HG02884 (cell line): ENCODE results near the gene ARRB1.
"Not testable (repeated sequence)": the region's sequence is repeated elsewhere in the genome, so short reads cannot be mapped to it uniquely, and the experiment has no call there.

Experiments used
- ATAC-seq: cut with Tn5 transposase; IDR thresholded peaks from one replicate; pipeline ENCODE4 v1.9.1; 2021; ENCODE audit warnings: mild to moderate bottlenecking, moderate library complexity; ENCODE audit not compliant: unreplicated experiment

The ARRB1 gene

DNA sequence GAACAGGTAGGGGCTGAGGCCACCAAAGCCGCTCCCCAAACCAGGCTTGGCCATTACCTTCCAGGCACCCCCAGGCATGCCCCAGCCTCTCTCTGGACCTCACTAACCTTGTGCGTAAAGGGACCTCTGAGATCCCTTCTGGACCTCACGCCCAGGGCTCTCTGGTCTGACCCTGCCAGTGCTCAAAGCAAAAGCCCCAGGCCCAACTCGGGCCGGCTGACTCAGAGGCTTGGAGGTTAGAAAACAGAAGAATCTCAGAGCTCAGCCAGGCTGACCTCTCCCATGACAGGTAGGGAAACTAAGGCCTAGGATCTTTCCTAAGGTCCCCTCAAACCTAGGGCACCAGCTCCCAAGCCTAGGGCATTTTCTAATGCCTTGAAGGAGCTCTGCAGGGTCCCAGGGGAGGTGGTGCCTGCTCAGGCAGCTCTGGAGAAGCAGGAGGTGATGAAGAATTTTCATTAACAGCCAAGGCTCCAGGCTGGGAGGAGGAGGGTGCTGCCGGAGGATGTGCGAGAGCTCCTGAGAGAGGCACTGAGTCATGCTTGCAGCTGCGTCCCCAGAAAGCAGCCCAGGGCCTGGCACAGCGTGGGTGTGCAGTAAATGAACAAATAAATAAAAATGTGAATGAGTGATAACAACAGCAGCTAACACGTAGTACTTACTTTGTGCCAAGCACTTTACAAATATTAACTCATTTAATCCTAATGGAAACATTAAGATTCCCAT is 25.6 kb downstream of the ARRB1 start:
- no peak for ATAC-seq

DNA sequence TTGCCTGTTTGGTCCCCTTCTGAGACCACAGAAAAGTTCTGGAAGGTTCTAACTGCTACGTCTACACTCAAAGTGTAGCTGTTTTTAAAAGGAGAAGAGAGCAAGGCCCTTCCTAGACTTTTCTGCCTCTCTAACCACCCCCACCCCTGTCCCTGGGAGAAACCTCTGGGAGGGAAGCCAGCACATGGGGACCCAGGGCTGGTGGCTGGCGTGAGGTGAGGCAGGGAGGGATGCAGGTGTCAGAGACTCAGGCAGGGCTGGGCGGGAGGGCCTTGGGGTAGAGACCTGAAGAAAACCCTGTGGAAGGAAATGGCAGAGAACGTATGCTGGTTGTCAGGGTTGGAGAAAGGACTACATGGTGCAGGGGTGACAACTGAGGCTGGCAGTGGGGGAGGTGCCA is 26.7 kb downstream of the ARRB1 start:
- ATAC-seq, result no peak

DNA sequence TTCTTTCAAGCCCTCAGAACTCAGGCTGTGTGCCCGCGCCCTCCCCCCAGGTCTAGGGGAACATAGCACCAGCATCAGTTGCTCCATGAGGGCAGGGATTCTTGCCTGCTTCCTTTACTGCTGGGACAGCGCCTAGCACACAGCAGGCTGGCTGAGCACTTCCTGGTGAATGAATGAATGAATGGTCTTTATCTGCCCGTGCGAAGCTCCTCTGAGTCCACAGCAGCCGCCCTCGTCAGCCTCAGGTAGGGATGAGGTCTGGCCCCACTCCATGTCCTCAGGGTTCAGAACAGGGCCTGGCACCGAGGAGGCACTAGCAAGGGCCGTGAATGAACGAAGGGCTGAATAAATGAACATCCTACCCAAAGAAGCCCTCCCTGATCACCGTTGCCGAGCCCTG is 27.3 kb downstream of the ARRB1 start:
- ATAC-seq, result no peak

DNA sequence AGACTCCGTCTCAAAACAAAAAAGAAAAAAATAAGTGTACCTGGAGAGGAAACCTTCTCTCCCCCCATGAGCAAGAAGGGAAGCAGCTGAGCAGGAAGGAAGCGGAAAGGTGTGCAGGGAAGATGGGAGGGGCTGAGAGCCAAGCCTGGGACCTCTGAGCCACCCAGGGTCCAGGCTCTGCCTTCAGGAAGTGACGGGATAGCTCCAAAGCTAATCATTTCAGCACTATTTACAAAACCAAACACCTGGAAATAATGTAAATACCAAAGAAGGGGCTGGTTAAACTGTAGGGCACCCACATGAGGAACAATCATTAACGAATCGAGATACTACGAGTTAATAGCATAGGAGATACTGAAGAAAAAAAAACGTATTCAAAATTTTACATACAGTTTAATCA is 27.9 kb downstream of the ARRB1 start:
- ATAC-seq, result no peak

DNA sequence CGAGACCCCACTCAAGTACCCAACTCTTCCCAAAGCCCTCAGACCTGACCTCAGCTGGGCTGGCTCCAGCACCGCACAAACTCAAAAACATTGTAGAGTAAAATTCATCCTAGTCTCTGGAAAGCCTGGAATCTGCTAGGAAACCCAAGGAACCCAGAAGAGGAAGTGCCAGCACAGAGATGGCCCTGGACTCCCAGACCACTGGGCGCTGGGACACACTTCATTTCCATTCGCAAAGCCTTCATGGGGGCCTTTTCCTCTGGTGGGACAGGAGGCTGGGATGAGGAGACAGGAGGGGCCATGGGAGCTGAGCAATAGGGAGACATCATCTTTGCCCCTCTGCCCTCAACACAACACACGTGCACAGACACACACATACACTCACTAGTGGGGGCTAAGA is 30.8 kb downstream of the ARRB1 start:
- no peak for ATAC-seq

DNA sequence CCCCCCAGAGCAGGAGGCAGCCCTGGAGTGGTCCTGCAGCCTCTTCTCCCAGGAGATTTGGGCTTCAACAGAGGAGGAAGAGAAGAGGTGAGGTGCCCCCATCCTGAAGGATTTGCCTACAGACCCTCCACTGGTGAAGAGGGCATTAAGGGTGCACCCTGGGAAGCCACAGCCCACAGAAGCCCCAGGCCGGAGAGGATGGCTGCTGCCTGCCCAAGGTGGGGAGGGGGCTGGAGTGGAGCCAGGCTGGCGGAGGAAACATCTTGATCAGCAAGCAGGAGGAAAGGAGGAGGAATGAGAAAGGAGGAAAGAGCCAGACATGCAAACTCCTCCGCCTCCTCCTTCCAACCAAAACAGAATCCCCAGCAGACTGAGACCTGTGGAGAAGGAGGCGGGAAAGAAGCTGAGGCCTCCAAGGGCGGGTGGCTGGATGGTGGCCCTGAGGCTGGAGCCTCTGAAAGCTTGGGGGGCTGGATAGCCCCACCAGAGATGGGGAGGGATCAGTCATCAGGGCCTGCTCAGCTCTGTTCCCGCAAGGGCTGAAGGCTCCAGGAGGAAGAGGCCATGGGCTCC is 31.3 kb downstream of the ARRB1 start:
- no peak for ATAC-seq

DNA sequence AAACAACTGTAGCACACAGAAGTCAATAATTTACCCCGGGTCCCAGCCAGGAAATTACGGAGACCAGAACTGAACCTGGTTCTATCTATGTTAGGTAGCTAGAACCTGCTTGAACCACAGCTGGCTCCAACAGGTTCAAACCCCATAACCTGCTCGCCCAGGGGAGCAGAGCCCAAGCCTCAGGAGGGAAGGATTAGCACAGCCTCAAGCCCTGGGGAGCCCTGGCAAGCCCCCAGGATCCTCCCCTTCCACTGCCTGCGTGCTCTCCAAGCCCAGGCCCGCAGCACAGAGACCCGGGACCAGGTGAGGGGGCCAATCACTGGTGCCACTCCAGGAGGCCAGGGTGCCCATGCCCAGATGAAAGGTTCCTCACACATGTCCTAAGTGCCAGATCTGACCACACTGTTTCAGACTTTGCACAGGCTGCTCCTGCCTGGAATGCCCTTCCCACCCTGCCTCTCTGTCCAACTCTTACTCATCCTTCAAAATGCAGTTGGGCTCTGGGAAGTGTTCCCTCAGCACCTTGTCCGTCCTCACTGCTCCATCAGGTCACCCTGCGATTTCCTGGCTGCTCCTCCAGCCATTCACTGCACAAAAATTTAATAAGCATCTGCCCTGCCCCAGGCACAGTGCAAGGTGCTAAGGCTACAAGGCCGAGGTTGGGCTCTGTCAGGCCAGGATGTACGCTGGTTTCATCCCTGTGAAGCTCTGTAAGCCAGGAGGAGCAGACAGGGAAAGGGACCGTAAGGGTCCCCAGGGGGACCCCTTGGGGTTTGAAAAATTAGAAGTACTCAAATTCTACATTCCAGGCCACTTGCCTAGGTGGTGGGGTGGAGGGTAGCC is 32.2 kb downstream of the ARRB1 start:
- no peak for ATAC-seq

DNA sequence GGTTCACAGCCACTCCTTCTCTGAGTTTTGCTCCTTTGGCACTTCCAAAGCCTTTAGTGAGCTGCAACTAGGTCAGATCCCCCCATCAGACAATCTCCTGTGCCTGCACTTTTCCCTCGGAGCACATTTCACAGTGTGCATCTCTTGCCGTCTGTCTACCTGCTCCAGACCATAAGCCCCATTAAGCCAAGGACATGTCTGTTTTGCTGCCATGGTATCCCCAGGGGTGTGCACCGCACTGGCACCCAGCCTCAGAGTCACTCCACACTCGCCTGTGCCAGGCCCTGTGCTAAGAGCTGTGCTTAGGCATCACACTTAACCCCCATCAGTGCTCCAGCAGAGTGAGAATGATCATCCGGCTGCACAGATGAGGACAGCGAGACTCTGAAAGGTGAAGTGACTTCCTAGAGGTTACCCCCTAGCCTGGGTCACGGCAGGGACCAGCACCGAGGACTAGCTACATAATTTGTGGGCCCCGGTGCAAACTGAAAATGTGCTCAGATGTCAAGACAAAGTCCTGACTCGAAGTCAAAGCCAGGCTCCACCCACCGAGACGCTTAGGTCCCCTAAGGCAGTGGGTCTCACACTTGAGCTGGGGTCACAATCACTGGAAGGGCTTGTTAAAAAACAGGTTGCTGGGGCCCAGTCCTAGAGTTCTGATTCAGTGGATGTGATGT is 33.9 kb downstream of the ARRB1 start:
- no peak for ATAC-seq

DNA sequence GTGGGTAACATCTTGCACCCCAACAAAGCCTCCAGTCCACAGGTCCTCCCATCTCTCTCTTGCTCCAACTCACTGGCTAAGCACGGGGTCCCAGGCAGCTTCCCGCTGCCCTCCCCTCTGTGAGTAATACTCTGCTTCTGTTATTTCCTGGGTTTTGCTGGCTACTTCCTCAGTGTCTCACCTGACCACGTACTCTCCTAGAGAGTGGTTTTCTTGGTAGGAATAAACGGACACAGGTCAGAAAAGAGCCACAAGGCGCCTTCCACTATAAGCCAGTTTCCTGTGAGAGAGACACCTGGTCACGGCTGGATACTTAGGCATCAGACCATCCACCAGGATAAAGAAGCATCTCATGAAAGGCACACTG is 36.0 kb downstream of the ARRB1 start:
- no peak for ATAC-seq

DNA sequence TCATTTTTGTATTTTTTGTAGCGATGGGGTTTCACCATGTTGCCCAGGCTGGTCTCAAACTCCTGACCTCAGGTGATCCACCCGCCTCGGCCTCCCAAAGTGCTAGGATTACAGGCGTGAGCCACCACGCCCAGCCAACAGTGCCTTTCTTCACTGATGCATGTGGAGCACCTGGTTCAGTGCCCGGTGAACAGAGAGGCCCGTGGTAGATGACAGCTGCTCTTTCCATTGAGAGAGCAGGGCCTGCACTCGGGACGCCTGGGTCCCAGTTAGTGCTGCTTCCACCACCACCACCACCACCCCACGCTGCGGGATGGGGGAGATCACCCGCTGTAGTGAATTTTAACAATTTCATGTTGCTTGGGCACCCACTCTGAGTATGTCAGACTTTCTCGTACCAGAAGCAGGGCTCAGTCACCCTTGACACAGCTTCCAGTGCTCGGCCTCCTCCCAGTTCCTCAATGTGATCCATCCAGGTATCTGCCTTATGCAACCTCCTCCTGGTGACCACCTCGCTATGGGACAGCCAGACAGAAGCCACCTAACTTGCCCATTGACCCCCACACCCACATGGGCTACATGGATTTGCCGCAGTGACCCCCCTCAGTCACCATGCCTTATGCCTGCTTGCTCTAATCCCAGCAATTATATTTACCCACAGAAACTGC is 36.6 kb downstream of the ARRB1 start:
- no peak for ATAC-seq

DNA sequence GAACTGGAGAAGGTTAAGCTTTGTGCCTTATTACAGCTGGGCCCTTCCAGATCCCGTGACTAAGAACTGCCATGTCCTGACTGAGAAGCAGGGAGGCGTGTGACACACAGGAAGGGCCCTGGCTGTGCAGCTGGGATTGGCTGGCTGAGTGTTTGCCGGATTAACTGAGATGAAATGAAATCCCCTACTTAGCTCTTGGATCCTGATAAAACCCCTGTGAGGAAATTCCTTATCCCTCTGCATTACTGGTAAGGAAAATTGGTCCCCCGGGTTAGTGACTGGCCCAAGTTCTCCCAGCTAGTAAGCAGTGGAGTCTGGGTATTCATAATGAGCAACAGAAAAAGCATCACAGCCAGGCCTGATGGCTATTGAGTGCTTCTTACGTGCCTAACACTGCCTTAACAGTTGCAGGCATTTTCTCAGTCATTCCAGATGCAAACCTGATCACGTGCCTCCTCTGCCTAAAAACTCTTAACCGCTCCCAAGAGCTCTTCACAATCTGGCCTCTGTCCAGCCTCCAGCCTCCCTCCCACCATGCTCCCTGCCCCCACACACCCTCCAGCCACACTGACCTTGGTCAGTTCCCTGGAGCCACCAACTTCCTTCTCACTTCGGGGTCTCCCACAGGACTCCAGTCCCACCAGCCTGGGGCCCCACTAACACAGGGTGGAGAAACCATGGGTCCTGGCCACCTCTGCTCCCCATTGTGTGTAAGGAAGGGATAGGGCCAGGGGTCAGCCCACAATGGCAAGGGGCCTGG is 37.8 kb downstream of the ARRB1 start:
- no peak for ATAC-seq

DNA sequence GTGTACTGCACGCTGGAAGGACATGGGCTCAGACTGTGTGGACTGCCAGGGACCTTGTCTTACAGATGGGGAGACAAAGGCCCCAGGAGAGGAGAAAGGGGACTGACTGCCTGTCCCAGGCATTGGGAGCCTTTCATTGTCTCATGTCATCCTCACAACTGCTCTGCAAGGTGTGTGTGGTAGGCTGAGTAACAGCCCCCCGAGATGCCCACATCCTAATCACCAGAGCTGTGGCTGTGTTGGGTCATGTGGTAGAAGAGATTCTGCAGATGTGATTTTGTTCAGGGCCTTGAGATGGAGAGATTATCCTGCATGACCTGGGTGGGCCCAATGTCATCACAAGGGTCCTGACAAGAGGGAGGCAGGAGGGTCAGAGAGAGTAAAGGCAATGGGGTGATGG is 39.1 kb downstream of the ARRB1 start:
- no peak for ATAC-seq

DNA sequence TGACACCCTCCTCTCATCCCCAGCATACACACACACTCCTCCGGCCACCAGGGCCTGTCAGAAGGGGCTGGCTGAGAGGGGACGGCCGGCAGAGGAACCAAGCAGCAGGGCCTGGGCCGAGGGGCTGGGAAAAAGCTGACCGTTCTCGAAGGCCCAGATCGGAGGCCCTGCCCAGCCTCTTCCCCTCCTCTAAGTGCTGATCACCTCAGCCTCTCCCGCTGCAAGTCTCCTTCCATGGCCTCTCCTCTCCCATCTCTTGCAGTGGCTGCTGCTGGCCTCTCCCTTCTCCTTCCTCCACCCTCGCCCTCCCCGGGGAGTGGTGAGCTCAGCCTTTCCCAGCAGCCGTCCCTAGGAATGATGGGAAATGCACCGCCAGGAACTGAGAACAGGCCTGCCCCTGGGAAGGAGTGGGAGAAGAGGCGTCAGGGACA is 39.6 kb downstream of the ARRB1 start:
- ATAC-seq, result no peak

DNA sequence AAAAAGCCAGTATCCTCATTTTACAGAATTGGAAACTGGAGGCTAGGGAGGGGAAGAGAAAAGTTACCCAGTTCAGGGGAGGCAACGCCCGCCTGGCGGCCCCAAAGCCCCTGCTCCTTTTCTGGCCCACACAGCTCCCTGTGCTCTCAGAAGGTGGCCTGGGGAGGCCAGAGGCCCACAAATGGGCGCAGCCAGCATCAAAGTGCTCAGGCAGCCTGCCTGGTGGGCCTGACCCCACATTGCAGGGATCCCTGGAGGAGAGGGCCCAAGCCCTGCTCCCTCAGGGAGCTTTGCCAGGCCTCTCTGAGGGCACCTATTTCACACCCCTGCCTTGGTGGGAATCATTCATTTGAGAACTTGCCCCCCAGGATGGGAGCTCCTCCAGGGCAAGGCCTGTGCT is 42.5 kb downstream of the ARRB1 start:
- ATAC-seq, result no peak

DNA sequence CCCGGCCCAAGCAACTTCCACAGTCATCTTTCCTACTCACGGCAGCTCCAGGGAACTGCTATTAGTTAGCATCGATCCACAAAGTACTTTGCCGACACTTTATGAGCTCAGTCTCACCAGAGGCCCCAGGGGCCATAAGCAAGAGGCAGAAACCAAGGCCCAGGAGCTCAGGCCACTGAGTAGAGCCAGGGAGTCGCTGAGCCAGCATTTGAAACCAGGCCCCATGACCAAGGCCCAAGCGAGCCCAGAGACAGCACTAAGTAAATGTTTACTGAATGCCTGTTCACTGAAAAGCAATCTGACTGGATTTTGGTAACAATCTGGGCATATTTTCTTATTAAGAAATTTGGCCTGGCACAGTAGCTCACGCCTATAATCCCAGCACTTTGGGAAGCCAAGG is 43.3 kb downstream of the ARRB1 start:
- ATAC-seq, result no peak

DNA sequence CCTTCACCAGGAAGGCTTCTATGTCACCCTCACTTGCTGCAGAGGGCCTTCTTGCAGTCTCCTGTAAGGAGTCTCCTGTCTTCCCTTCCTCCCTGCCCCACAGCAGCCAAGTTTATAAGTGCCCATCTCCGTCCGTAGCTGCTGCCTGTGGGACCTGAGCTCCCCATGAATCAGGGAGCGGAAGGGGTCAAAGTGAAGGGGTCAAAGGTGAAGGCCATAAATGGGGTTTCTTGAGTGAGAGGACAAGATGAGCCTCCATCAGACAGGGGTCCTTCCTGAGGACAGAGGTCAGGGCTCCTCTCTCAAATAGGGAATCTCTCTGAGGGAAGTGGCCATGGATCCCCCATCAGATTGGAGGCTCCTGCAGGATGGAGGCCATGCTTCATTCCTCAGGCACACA is 44.4 kb downstream of the ARRB1 start:
- ATAC-seq, result no peak

DNA sequence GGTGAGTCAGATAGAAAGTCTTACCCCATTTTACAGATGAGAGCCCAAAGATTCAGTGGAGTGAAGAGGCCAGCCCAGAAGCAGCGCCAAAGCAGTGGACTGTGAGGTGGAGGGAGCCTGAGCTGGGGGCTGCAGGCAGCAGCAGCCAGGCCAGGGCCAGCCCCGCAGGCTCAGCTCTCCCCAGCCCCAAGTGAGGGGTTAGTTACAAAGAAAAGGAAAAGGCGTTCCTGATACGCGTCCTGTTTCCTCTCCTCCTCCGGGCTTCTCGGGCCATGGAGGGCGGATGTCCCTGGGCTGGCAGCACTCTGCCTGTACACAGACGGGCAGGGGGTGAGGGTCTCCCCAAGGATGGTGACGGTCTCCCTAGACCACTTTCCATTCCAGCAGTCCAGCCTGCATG is 44.9 kb downstream of the ARRB1 start:
- no peak for ATAC-seq

DNA sequence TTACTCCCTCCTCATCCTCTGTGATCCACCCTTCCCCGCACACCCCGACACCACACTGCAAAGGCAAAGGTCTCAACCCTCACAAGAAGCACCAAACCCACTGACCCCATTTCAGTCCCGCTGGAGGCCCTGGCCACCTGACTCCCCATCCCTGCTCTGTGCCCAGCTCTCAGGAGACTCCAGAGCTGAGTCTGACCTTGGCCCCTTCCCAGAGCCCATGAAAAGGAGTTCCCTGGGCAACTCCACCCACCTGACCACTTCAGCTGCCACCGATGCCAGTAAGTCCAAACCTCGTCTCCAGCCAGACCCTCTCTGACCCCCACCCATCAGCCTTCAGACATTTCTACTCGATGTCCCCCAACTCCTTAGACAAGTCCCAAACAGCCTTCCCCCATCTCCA is 45.5 kb downstream of the ARRB1 start:
- no peak for ATAC-seq

DNA sequence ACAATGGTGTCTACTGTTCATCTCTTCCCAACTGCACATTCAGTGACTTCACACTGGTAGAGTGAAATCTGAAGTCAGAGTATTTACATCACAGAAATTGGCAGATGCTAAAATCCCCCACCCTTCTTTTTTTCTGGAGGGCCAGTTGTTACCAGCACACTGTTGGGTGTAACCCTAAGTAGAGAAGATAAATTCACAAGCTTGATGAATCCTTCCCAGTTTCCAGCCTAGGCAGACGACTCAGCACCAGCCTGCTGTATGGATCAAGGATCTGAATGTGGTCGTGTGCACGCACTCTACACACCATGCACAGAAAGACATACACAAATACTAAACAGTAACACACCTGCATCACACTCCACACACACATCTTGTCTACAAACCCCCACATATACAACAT is 46.0 kb downstream of the ARRB1 start:
- ATAC-seq, result no peak

DNA sequence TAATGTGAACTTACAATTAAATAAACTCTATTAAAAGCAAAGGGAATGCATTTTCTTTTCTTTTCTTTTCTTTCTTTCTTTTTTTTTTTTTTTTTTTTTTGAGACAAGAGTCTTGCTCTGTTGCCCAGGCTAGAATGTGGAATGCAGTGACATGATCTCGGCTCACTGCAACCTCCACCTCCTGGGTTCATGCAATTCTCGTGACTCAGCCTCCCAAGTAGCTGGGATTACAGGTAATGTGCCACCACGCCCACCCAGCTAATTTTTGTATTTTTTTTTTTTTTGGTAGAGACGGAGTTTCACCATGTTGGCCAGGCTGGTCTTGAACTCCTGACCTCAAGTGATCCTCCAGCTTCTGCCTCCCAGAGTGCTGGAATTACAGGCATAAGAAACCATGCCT is 46.5 kb downstream of the ARRB1 start:
- not testable (repeated sequence) for ATAC-seq
